Measurements from ENCODE around the gene TMPRSS7.
"Not testable (repeated sequence)": the region's sequence is repeated elsewhere in the genome, so short reads cannot be mapped to it uniquely, and the experiment has no call there.

TMPRSS7 gene

DNA sequence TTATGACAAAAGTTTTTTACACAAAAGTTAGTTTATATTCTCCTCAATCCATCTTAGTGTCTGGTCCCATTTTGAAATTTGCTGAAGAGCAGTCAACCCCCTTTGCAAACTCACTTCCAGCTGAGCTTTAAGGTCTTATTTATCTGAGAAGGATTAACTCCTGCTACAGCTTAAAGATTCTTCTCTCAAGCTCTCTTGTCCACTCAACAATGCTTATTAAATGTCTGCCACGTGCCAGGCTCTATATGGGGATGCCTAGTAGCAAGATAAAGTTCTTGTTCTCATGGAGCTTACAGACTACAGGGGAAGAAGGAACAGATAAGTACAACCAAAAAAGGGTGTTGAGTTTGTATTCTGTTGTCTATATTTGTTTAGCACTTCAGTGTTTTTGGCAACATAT is 18.7 kb downstream of the TMPRSS7 start:
- no peak overlapping the region for H3K27ac ChIP-seq (ENCODE audit: insufficient read depth in 1 of 2, low read depth in 1 of 2, low read length in 2 of 2, poor library complexity in 1 of 2, severe bottlenecking in 2 of 2)
- ChIA-PET POLR2A (no interaction called here), CTCF (interaction anchor here (0.6 to 1.7 kb wide), 5 partner anchors 9 to 336 kb away, joined by 3 to 16 read pairs (median 4); no protein-coding TSS in a partner anchor)
- no peaks in the 10 kb centered on the region for H3K36me3 ChIP-seq (ENCODE audit: control insufficient read depth in 4 of 4, insufficient read depth in 4 of 4, low read length in 3 of 4)
- no peaks in the 10 kb centered on the region for H3K9me3 ChIP-seq (ENCODE audit: control extremely low read depth in 1 of 5, control insufficient read depth in 4 of 5, insufficient read depth in 2 of 5, low read depth in 1 of 5, low read length in 4 of 5)
- WGBS (ENCODE audit: insufficient coverage), result no CpG with 5 or more reads among the region's 1 CpG
- H3K4me1 ChIP-seq (ENCODE audit: control extremely low read depth in 1 of 4, control insufficient read depth in 4 of 4, insufficient read depth in 4 of 4, low read length in 3 of 4), result no peaks in the 10 kb centered on the region
- DNase-seq, result no peak
- H3K27me3 ChIP-seq (replicated peaks in 2 of 5; ENCODE audit: control insufficient read depth in 4 of 5, insufficient read depth in 5 of 5, low read length in 4 of 5), result no peaks in the 10 kb centered on the region
- no peak overlapping the region for H3K4me3 ChIP-seq (ENCODE audit: control insufficient read depth in 1 of 7, extremely low read depth in 1 of 7, insufficient read depth in 4 of 7, low read depth in 2 of 7, low read length in 6 of 7)

DNA sequence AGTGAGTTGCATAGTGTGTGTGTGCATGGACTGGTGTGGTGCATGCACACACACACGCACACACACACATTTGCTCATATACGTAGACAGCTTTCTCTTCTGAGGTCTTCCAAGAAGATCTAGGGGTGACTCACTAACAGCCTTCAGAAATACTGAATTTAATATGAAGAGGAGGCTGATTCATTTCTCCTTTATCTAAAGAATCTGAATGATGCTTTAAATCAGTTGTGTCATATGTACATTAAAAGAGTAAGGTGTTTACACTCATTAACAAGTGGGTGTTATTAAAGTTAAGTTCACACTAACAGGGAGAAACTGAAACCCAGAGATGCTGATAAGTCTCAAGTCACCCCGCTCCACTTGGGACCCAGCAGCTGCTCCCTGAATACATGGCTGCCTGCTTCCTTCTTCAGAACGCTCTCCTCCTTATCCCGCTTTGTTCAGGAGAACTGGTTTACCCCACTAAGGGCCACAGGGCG is 22.0 kb downstream of the TMPRSS7 start:
- Histone ChIP-seq H3K4me1 (ENCODE audit: control extremely low read depth in 1 of 4, control insufficient read depth in 4 of 4, insufficient read depth in 4 of 4, low read length in 3 of 4) (no peaks in the 10 kb centered on the region), H3K4me3 (ENCODE audit: control insufficient read depth in 1 of 7, extremely low read depth in 1 of 7, insufficient read depth in 4 of 7, low read depth in 2 of 7, low read length in 6 of 7) (no peak overlapping the region)
- POLR2A ChIA-PET, result no interaction called here

DNA sequence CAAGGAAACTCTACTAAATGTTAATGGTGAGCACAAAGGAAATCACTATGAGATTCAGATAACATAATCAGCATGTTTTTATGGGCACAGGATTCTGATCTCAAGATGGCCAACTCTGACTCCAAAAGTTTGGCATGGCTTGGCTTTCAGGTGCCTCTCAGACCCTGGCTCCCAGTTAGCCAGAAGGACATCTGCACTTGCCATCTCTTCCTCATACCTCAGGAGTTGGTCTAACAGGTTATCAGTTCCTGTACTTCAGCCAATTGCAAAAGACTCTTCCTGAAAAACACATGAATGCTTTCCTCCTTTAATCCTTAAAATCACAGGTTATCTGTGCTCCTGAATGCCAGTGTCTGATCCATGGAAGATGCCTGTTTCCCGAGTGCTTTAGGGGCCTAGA is 25.0 kb downstream of the TMPRSS7 start:
- no peak overlapping the region for H3K4me3 ChIP-seq (ENCODE audit: control insufficient read depth in 1 of 7, extremely low read depth in 1 of 7, insufficient read depth in 4 of 7, low read depth in 2 of 7, low read length in 6 of 7)
- H3K9me3 ChIP-seq (ENCODE audit: control extremely low read depth in 1 of 5, control insufficient read depth in 4 of 5, insufficient read depth in 2 of 5, low read depth in 1 of 5, low read length in 4 of 5), result no peaks in the 10 kb centered on the region
- WGBS (ENCODE audit: insufficient coverage), result 100% methylated on average over 1 of the region's 1 CpG
- ChIA-PET POLR2A (no interaction called here), CTCF (interaction anchor here (1.2 kb wide), 1 partner anchor 20 kb away, joined by 5 read pairs; no protein-coding TSS in a partner anchor)
- H3K27ac ChIP-seq (ENCODE audit: insufficient read depth in 1 of 2, low read depth in 1 of 2, low read length in 2 of 2, poor library complexity in 1 of 2, severe bottlenecking in 2 of 2), result no peak overlapping the region
- no peaks in the 10 kb centered on the region for H3K27me3 ChIP-seq (replicated peaks in 2 of 5; ENCODE audit: control insufficient read depth in 4 of 5, insufficient read depth in 5 of 5, low read length in 4 of 5)
- no peaks in the 10 kb centered on the region for H3K4me1 ChIP-seq (ENCODE audit: control extremely low read depth in 1 of 4, control insufficient read depth in 4 of 4, insufficient read depth in 4 of 4, low read length in 3 of 4)
- no peaks in the 10 kb centered on the region for H3K36me3 ChIP-seq (ENCODE audit: control insufficient read depth in 4 of 4, insufficient read depth in 4 of 4, low read length in 3 of 4)
- no peak for DNase-seq

More for the DNA sequence above, 22.0 kb downstream of the TMPRSS7 start:
- CTCF ChIA-PET, result no interaction called here
- H3K9me3 ChIP-seq (ENCODE audit: control extremely low read depth in 1 of 5, control insufficient read depth in 4 of 5, insufficient read depth in 2 of 5, low read depth in 1 of 5, low read length in 4 of 5), result no peaks in the 10 kb centered on the region
- no peaks in the 10 kb centered on the region for H3K36me3 ChIP-seq (ENCODE audit: control insufficient read depth in 4 of 4, insufficient read depth in 4 of 4, low read length in 3 of 4)
- 90% methylated on average over 3 of the region's 6 CpGs for WGBS (ENCODE audit: insufficient coverage)
- DNase-seq, result peak in 2 of 3 donors; percentile 11 to 37
- no peak overlapping the region for H3K27ac ChIP-seq (ENCODE audit: insufficient read depth in 1 of 2, low read depth in 1 of 2, low read length in 2 of 2, poor library complexity in 1 of 2, severe bottlenecking in 2 of 2)
- no peaks in the 10 kb centered on the region for H3K27me3 ChIP-seq (replicated peaks in 2 of 5; ENCODE audit: control insufficient read depth in 4 of 5, insufficient read depth in 5 of 5, low read length in 4 of 5)

DNA sequence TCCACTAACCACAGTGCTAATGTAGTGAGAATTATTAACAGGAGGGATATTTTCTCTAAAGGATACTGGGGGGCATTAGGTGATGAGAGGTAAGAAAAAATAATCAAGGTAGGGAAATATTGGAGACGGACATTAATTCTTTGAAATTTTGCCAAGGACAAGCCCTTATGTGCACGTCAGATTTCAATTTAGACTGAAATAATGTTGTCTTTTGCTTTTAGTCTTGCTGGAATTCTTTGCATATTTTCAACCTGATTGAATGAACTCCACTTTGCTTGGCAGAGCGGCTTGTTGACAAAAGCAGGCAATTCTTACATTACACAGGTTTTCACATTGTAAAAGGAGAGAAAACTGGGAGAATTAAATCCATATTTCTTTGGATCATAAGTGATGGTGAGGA is 26.6 kb downstream of the TMPRSS7 start:
- Histone ChIP-seq H3K36me3 (ENCODE audit: control insufficient read depth in 4 of 4, insufficient read depth in 4 of 4, low read length in 3 of 4) (no peaks in the 10 kb centered on the region), H3K4me3 (ENCODE audit: control insufficient read depth in 1 of 7, extremely low read depth in 1 of 7, insufficient read depth in 4 of 7, low read depth in 2 of 7, low read length in 6 of 7) (no peak overlapping the region), H3K4me1 (ENCODE audit: control extremely low read depth in 1 of 4, control insufficient read depth in 4 of 4, insufficient read depth in 4 of 4, low read length in 3 of 4) (no peaks in the 10 kb centered on the region), H3K27ac (ENCODE audit: insufficient read depth in 1 of 2, low read depth in 1 of 2, low read length in 2 of 2, poor library complexity in 1 of 2, severe bottlenecking in 2 of 2) (no peak overlapping the region), H3K9me3 (ENCODE audit: control extremely low read depth in 1 of 5, control insufficient read depth in 4 of 5, insufficient read depth in 2 of 5, low read depth in 1 of 5, low read length in 4 of 5) (no peaks in the 10 kb centered on the region), H3K27me3 (replicated peaks in 2 of 5; ENCODE audit: control insufficient read depth in 4 of 5, insufficient read depth in 5 of 5, low read length in 4 of 5) (no peaks in the 10 kb centered on the region)
- CTCF ChIA-PET, result no interaction called here
- WGBS (ENCODE audit: insufficient coverage), result 100% methylated on average over 2 of the region's 3 CpGs
- no peak for DNase-seq
- POLR2A ChIA-PET, result no interaction called here

DNA sequence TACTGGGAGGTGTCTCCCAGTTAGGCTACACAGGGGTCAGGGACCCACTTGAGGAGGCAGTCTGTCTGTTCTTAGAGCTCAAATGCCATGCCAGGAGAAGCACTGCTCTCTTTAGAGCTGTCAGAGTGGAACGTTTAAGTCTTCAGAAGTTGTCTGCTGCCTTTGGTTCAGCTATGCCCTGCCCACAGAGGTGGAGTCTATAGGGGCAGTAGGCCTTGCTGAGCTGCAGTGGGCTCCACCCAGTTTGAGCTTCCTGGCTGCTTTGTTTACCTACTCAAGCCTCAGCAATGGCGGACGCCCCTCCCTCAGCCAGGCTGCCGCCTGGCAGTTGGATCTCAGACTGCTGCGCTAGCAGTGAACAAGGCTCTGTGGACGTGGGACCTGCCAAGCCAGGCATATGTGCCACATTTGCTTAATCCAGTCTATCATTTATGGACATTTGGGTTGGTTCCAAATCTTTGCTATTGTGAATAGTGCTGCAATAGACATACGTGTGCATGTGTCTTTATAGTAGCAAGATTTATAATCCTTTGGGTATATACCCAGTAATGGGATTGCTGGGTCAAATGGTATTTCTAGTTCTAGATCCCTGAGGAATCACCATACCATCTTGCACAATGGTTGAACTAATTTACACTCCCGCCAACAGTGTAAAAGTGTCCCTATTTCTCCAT is 38.0 kb downstream of the TMPRSS7 start:
- H3K4me1 ChIP-seq (ENCODE audit: control extremely low read depth in 1 of 4, control insufficient read depth in 4 of 4, insufficient read depth in 4 of 4, low read length in 3 of 4); DNase-seq; H3K9me3 ChIP-seq (ENCODE audit: control extremely low read depth in 1 of 5, control insufficient read depth in 4 of 5, insufficient read depth in 2 of 5, low read depth in 1 of 5, low read length in 4 of 5); H3K36me3 ChIP-seq (ENCODE audit: control insufficient read depth in 4 of 4, insufficient read depth in 4 of 4, low read length in 3 of 4); POLR2A ChIA-PET; H3K4me3 ChIP-seq (ENCODE audit: control insufficient read depth in 1 of 7, extremely low read depth in 1 of 7, insufficient read depth in 4 of 7, low read depth in 2 of 7, low read length in 6 of 7); H3K27me3 ChIP-seq (replicated peaks in 2 of 5; ENCODE audit: control insufficient read depth in 4 of 5, insufficient read depth in 5 of 5, low read length in 4 of 5); H3K27ac ChIP-seq (ENCODE audit: insufficient read depth in 1 of 2, low read depth in 1 of 2, low read length in 2 of 2, poor library complexity in 1 of 2, severe bottlenecking in 2 of 2); CTCF ChIA-PET: not testable (repeated sequence)
- 100% methylated on average over 7 of the region's 8 CpGs for WGBS (ENCODE audit: insufficient coverage)

DNA sequence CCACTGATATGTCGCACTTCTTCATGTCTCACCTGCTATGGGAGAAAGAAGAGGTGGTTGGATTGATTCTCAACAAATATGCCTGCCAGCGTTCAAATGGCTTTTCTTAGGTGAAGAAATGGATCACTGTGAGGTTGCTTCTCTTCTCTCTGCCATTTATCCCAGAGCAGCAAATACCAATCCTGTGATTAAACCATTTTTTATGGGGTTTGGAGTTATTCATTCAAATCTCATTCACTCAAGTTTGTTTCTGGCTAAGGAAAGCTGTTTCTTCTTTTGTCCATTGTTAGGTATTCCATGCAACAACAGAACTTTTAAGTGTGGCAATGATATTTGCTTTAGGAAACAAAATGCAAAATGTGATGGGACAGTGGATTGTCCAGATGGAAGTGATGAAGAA is 39.5 kb downstream of the TMPRSS7 start:
- H3K27ac ChIP-seq (ENCODE audit: insufficient read depth in 1 of 2, low read depth in 1 of 2, low read length in 2 of 2, poor library complexity in 1 of 2, severe bottlenecking in 2 of 2), result no peak overlapping the region
- POLR2A ChIA-PET, result no interaction called here
- H3K4me1 ChIP-seq (ENCODE audit: control extremely low read depth in 1 of 4, control insufficient read depth in 4 of 4, insufficient read depth in 4 of 4, low read length in 3 of 4), result peaks cover 0 to 5% (median 2%) of the 10 kb centered on the region in 4 experiments
- peaks cover 0 to 3% (median 0%) of the 10 kb centered on the region in 5 experiments for H3K27me3 ChIP-seq (replicated peaks in 2 of 5; ENCODE audit: control insufficient read depth in 4 of 5, insufficient read depth in 5 of 5, low read length in 4 of 5)
- no CpG with 5 or more reads among the region's 2 CpGs for WGBS (ENCODE audit: insufficient coverage)
- CTCF ChIA-PET, result no interaction called here
- no peak for DNase-seq
- H3K4me3 ChIP-seq (ENCODE audit: control insufficient read depth in 1 of 7, extremely low read depth in 1 of 7, insufficient read depth in 4 of 7, low read depth in 2 of 7, low read length in 6 of 7), result no peak overlapping the region
- no peaks in the 10 kb centered on the region for H3K36me3 ChIP-seq (ENCODE audit: control insufficient read depth in 4 of 4, insufficient read depth in 4 of 4, low read length in 3 of 4)
- H3K9me3 ChIP-seq (ENCODE audit: control extremely low read depth in 1 of 5, control insufficient read depth in 4 of 5, insufficient read depth in 2 of 5, low read depth in 1 of 5, low read length in 4 of 5), result no peaks in the 10 kb centered on the region

DNA sequence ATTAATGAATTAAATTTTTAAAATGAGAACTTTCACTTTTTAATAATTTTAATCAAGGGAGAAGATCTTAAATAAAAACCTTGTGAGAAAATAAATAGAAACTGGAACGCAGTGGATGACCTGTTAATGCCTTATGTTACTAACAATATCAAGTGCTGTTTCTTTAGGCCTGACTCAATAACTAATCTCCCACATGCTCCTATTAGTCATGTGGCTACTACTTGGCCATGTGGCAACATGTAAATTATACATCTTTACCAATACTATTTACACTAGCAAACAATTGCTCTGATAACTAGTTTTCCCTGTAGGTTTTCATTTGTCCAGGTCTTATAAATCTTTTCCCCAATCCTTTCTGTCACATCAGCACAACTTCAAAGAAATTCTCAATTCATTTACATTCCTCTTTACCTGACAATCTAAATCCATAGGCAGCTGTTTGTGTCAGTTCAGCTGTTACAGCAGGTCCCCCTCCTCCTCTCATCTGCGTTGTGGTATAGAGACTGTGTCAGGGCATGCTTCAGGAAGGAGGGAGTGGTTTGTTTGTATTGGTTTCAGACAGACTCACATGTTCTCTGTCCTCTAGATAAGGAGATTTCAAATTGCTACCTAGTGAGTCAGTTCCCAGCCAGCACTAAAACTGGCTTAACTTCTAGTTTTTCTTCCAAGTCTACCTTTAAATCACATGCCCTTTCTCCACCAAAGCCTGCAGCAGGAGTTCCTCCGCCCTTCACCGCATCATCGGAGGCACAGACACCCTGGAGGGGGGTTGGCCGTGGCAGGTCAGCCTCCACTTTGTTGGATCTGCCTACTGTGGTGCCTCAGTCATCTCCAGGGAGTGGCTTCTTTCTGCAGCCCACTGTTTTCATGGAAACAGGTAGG is 40.3 kb downstream of the TMPRSS7 start:
- CTCF ChIA-PET, result no interaction called here
- H3K27me3 ChIP-seq (replicated peaks in 2 of 5; ENCODE audit: control insufficient read depth in 4 of 5, insufficient read depth in 5 of 5, low read length in 4 of 5), result peaks cover 0 to 7% (median 0%) of the 10 kb centered on the region in 5 experiments
- peaks cover 0 to 5% (median 2%) of the 10 kb centered on the region in 4 experiments for H3K4me1 ChIP-seq (ENCODE audit: control extremely low read depth in 1 of 4, control insufficient read depth in 4 of 4, insufficient read depth in 4 of 4, low read length in 3 of 4)
- H3K4me3 ChIP-seq (ENCODE audit: control insufficient read depth in 1 of 7, extremely low read depth in 1 of 7, insufficient read depth in 4 of 7, low read depth in 2 of 7, low read length in 6 of 7), result no peak overlapping the region
- POLR2A ChIA-PET, result no interaction called here
- H3K36me3 ChIP-seq (ENCODE audit: control insufficient read depth in 4 of 4, insufficient read depth in 4 of 4, low read length in 3 of 4), result no peaks in the 10 kb centered on the region
- 85% methylated on average over 4 of the region's 6 CpGs for WGBS (ENCODE audit: insufficient coverage)
- DNase-seq, result peak in 2 of 3 donors; percentile 41 to 66
- H3K27ac ChIP-seq (ENCODE audit: insufficient read depth in 1 of 2, low read depth in 1 of 2, low read length in 2 of 2, poor library complexity in 1 of 2, severe bottlenecking in 2 of 2), result no peak overlapping the region
- H3K9me3 ChIP-seq (ENCODE audit: control extremely low read depth in 1 of 5, control insufficient read depth in 4 of 5, insufficient read depth in 2 of 5, low read depth in 1 of 5, low read length in 4 of 5), result no peaks in the 10 kb centered on the region

Data from common myeloid progenitor, CD34-positive (primary cell).